ENCODE data around the gene ZMYND15.
"Not testable (repeated sequence)": the region's sequence is repeated elsewhere in the genome, so short reads cannot be mapped to it uniquely, and the experiment has no call there.

Gene ZMYND15, protein sequence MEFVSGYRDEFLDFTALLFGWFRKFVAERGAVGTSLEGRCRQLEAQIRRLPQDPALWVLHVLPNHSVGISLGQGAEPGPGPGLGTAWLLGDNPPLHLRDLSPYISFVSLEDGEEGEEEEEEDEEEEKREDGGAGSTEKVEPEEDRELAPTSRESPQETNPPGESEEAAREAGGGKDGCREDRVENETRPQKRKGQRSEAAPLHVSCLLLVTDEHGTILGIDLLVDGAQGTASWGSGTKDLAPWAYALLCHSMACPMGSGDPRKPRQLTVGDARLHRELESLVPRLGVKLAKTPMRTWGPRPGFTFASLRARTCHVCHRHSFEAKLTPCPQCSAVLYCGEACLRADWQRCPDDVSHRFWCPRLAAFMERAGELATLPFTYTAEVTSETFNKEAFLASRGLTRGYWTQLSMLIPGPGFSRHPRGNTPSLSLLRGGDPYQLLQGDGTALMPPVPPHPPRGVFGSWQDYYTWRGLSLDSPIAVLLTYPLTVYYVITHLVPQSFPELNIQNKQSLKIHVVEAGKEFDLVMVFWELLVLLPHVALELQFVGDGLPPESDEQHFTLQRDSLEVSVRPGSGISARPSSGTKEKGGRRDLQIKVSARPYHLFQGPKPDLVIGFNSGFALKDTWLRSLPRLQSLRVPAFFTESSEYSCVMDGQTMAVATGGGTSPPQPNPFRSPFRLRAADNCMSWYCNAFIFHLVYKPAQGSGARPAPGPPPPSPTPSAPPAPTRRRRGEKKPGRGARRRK

DNA sequence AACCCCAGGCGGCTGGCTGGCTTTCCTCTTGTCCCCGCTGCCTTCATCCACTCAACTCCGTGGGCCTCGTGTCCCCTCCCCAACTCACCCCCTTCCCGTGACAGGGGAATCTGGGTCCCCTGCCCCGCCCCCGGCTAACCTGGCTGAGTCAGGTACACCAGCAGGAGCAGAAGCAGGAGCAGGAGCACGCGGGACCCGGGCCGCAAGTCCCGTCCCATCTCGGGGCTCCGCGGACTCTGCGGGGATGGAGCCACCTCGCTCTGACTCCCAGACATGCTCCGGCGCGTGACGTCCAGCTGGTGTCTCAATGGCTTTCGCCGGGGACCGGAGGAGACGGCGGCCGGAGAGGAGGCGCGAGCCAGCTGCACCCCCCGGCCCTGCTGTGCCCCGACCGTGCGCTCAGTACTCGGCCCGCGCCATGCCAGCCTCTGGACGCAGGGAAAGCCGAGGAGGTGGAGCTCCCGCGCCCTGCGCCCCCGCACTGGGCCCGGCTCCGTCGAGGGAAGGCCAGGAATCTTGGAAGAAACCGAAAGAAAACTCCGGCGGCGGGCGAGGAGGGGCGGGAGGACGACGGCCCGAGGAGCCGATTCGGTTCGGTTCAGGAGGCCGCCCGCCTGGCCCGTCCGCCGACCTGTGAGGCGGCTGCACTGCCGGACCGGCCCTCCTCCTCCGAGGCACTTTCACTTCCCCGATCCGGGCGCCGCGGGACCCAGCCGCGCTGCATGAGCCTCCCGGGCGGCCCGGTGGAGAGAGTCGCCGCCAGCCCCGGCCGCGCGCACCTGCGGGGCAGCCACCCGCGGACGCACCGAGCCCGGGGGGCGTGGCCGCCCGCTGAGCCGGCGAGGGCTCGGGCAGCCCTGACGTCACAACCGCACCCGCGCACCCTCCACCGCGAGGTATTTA lies at the start of gene ZMYND15, which contains the start of gene CXCL16:
TSS of gene ZMYND15 (plus strand) at position 712 of the 903 bp plus-strand sequence. CDS start 716 bp downstream, outside the sequence.
TSS of gene CXCL16 (minus strand) at position 807 of the 903 bp plus-strand sequence. CDS start at position 218, 589 bp downstream.
- DNase-seq = peak; percentile 22

DNA sequence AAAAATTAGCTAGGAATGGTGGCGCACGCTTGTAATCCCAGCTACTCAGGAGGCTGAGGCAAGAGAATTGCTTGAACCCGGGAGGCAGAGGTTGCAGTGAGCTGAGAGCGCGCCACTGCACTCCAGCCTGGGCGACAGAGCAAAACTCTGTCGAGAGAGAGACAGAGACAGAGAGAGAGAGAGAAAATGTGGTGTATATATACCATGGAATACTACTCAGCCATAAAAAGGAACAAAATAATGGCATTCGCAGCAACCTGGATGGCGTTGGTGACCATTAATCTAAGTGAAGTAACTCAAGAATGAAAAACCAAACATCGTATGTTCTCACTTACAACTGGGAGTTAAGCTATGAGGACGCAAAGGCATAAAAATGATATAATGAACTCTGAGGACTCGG lies 49.8 kb upstream of the ZMYND15 start:
- not testable (repeated sequence) for DNase-seq

GRCh38 chr17:4690745-4691144 lies 48.9 kb upstream of the ZMYND15 start:
- no peak for DNase-seq

DNA sequence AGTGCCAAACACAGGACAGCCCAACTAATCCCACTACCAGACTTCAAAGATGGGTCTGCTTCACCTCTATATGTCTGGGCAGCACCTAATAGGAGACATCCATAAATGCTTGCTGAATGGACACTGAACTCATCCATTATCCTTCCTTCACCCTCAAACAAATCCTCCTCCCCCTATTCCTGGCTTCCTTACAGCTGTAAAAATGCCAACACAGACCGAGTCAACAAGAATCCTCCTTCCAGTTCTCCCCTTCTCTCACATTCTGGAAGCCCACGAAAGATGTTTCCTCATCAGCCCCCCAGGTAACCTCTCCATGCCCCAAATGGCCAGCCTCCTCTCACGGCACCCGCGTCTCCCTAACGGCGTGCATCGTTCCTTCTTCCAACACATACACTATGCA lies 47.9 kb upstream of the ZMYND15 start:
- no peak for DNase-seq

GRCh38 chr17:4693416-4693815 lies 46.2 kb upstream of the ZMYND15 start:
- no peak for DNase-seq

DNA sequence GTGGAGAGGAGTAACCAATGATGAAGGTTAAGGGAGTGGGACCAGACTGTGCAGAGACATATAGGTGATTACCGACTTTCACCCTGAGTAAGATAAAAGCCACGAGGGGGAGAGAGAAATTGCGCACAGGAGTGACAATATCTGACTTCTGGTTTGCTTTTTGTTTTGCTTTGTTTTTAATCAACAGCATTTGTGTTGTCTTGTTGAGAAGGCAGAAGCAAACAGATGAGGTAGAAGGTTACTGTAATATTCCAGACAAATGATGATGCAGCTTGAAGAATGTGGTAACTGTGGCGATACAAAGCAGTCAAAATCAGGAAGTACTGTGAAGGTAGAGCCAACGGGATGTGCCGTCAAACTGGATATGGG lies 43.2 kb upstream of the ZMYND15 start:
- DNase-seq = peak; percentile 84

DNA sequence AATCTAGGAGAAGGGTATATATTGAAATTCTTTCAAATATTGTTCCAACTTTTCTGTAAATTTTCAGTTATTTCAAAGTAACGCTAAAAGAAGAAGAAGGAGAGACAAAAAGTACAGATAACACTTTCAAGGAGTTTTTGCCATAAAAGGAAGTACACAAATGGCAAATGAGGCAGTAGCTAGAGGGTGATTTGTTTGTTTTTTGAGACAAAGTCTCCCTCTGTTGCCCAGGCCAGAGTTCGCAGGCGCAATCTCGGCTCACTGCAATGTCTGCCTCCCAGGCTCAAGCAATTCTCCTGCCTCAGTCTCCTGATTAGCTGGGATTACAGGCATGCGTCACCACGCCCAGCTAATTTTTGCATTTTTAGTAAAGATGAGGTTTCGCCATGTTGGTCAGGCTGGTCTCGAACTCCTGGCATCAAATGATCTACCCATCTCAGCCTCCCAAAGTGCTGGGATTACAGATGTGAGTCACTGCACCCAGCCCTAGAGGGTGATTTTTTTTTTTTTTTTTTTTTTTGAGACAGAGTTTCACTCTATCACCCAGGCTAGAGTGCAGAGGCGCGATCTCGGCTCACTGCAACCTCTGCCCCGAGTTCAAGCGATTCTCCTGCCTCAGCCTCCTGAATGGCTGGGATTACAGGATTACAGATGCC lies 40.1 kb upstream of the ZMYND15 start:
- not testable (repeated sequence) for DNase-seq

DNA sequence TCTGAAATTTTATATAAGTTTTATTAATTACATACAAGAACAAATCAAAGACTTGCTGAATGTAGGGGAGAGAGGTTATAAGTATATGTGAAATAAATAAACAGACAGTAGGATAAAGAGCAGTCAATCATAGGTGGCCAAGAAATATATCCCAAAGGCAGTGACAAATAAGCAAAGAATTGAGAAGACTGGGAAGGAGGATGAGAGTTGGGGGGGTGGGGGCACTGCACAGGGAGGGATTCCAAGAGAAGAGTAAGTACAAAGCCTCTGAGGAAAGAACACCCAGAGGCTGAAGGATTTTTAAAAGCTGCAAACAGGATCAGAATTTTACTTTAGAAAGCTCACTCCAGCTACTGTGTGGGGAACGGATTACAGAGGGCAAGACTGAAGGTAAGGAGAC lies 38.5 kb upstream of the ZMYND15 start:
- DNase-seq = no peak

DNA sequence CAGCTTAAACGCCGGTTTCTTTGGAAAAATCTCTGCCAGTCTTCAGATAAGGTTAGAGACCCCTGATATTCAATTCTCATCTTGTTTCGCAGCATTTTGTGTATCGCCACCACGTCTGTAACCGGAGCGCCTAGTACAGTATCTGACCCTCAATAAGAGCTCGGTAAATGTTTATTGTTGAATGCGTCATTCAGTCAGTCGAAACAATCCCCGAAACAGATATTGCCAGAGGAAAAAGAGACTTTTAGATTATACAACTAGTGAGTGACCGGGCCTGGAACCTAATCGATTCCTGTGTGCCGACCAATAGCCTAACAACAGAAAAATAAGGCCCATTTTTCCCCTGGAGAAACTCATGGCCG lies 36.3 kb upstream of the ZMYND15 start:
- no peak for DNase-seq

GRCh38 chr17:4704574-4704907 lies 35.1 kb upstream of the ZMYND15 start:
- not testable (repeated sequence) for DNase-seq

DNA sequence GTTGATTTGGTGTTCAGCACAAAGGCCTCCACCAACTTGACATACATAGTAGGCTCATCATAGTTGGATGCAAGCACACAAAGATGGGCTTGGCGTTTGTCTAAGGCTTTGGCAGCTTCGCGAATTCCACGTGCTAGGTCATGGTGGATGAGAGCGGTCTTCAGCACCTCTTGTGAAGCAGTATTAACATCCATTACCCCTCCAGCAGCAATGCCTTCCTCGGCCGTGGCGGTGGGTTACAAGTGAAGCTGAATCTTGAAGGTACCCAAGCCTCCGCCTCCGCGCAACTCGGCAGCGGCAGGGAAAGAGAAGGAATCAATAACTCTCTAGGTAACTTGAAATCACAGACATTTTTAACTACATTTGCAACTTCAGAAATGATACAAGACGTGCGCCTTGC lies 34.6 kb upstream of the ZMYND15 start:
- no peak for DNase-seq

GRCh38 chr17:4706121-4706520 lies 33.5 kb upstream of the ZMYND15 start:
- DNase-seq = no peak

- DNase-seq = peak; percentile 81
Observed at GRCh38 chr17:4708436-4708835, 31.2 kb upstream of the ZMYND15 start.

- DNase-seq = peak; percentile 99
Observed at GRCh38 chr17:4709794-4710692, 29.6 kb upstream of the ZMYND15 start, which contains the start of gene ARRB2. Gene ARRB2, plus strand, starts transcription at chr17:4710632. Its CDS starts 90 bp downstream, at chr17:4710722.

GRCh38 chr17:4710693-4711634 lies 28.7 kb upstream of the ZMYND15 start:
- peak; percentile 76 for DNase-seq

DNA sequence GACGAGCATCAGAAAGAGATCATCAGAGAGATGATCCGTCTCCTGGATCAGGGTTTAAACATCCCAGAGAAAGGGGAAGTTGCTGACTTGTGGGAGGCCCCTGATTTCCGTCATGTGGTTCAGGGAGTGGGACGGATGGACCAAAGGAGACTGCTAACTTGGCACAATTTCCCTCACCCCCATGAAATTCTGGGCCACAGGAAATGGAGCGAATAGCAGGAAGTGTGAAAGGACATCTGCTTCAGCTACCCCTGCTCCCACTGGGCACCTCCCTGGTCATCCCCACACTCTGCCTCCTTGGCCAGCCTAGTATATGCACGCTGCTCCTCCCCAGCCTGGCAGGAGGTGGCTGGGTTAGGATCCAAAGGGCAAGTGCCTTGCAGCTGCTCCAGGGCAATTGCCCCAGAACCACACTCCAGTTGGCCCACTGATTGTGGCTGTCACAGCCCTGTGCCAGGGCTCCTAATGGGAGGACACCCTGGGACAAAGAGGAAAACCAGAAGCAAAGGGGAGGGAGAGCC lies 27.9 kb upstream of the ZMYND15 start:
- no peak for DNase-seq

DNA sequence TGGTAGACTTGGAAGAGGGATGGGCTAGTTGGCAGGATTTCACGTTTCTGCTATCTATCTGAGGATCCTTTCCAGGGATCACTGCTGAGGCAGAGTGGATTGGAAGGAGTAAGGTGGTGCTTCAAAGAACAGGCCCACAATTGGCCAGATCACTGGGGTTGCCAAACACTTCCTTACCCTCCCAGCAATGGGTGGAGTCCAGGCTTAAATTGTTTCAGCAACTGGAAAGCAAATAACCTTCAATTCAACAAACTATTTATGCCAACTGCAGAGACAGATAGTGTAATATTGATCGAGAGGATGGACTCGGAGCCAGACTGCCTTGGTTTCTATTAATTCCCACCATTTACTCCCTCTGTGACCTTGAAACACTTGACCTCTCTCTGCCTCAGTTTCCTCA lies 27.1 kb upstream of the ZMYND15 start:
- no peak for DNase-seq

GRCh38 chr17:4714340-4715062 lies 25.1 kb upstream of the ZMYND15 start:
- not testable (repeated sequence) for DNase-seq

DNA sequence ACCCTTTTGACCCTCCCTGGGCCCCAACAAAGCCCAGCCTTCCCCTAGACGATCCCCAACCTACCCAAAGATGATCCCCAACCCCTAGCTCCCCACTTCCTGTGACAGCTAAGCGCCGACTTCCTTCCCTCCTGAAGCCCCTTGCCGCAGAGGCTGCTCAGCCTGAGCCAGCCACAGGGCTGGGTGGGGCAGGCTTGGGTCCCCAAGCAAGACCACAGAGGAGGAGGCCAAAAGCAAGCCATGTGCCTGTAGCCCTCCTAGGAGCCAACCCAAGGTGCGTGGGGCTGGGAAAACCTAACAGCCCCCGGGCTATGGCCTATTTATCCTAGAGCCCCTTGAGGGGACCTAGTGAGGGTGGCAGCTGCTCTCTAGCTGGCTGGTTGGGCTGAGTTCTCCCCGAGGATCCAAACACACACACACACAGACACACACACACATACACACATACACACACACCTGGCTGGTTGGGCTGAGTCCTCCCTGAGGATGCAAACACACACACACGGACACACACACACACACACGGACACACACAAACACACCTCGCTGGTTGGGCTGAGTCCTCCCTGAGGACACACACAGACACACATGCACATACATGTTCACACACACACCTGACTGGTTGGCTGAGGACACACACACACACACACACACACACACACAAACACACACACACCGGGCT lies 24.4 kb upstream of the ZMYND15 start:
- DNase-seq = peak; percentile 70

Measured in activated CD4-positive, alpha-beta T cell treated with anti-CD3 and anti-CD28 coated beads, Interleukin-2, amount 50 U/mL, for 16 hours (primary cell).